Type B pancreatic cell (in vitro differentiated cells): ENCODE measurements around the gene DHRS7B. TPM values are rescaled to one million over a fixed set of nuclear protein-coding genes. Genes with fewer than 3 reads are reported as not detected.
A peak's percentile ranks its signal among the peaks of the same experiment; 100 is the strongest.

Experiments
- DNase-seq: peaks from one replicate; pipeline ENCODE4 v3.0.0; 2021; ENCODE audit warnings: mixed read lengths; ENCODE audit not compliant: unreplicated experiment; ENCODE audit errors: extremely low spot score
- H3K27ac Mint-ChIP-seq: 2 replicates; pipeline ENCODE4 v1.8.0; 2021; ENCODE audit warnings: mild to moderate bottlenecking, mixed read lengths
- H3K27me3 Mint-ChIP-seq: 2 replicates; pipeline ENCODE4 v1.8.0; 2021; ENCODE audit warnings: mixed read lengths
- H3K36me3 Mint-ChIP-seq: 2 replicates; pipeline ENCODE4 v1.8.0; 2021; ENCODE audit warnings: mixed read lengths
- H3K4me1 Mint-ChIP-seq: one replicate; pipeline ENCODE4 v1.8.0; 2021; ENCODE audit warnings: mixed read lengths; ENCODE audit not compliant: unreplicated experiment
- H3K4me3 Mint-ChIP-seq: 2 replicates; pipeline ENCODE4 v1.8.0; 2021; ENCODE audit warnings: mild to moderate bottlenecking, mixed read lengths
- H3K9me3 Mint-ChIP-seq: 2 replicates; pipeline ENCODE4 v1.8.0; 2021; ENCODE audit warnings: mixed read lengths
- CTCF ChIP-seq: fragments of 200-600 bp; sonication (generic); conservative IDR thresholded peaks from 2 replicates; pipeline ENCODE4 v1.5.0; 2021; ENCODE audit warnings: antibody characterized with exemption, mild to moderate bottlenecking
- total RNA-seq: library from RNA; stranded (reverse); gene quantifications from 2 replicates; pipeline ENCODE4 v1.2.1, GENCODE V29; 2021; ENCODE audit warnings: low replicate concordance

Gene DHRS7B
- total RNA-seq, 1 donor from 2014 or later = 17.5 TPM

- TF ChIP-seq CTCF = no peak
- Mint-ChIP-seq H3K4me1 (peaks cover 38% of the 10 kb centered on the region), H3K27ac (peak overlapping the region; percentile 88)
These were observed 86.3 kb downstream of the DHRS7B start for GRCh38 chr17:21212826-21213637.

GRCh38 chr17:21213638-21214014, 86.9 kb downstream of the DHRS7B start:
- H3K27me3 Mint-ChIP-seq = no peaks in the 10 kb centered on the region
- DNase-seq = no peak
- no peak for TF ChIP-seq CTCF
- no peaks in the 10 kb centered on the region for H3K9me3 Mint-ChIP-seq
- H3K27ac Mint-ChIP-seq = peak overlapping the region; percentile 88
- H3K4me3 Mint-ChIP-seq = peak overlapping the region; percentile 98
- peaks cover under 1% of the 10 kb centered on the region for H3K36me3 Mint-ChIP-seq
- peaks cover 38% of the 10 kb centered on the region for H3K4me1 Mint-ChIP-seq

More at GRCh38 chr17:21212826-21213637, 86.3 kb downstream of the DHRS7B start:
- DNase-seq = no peak
- Mint-ChIP-seq H3K27me3 (no peaks in the 10 kb centered on the region), H3K36me3 (peaks cover 3% of the 10 kb centered on the region), H3K9me3 (no peaks in the 10 kb centered on the region), H3K4me3 (peak overlapping the region; percentile 98)

- TF ChIP-seq CTCF = peak; percentile 43
- peak within 1 kb of the TSS; percentile 88 for H3K27ac Mint-ChIP-seq
- H3K4me1 Mint-ChIP-seq = peaks cover 38% of the 10 kb centered on the region
- no peaks in the 10 kb centered on the region for H3K36me3 Mint-ChIP-seq
- peak within 1 kb of the TSS; percentile 98 for H3K4me3 Mint-ChIP-seq
- H3K27me3 Mint-ChIP-seq = no peaks in the 10 kb centered on the region
- peak; percentile 96 for DNase-seq
- no peaks in the 10 kb centered on the region for H3K9me3 Mint-ChIP-seq
These were observed 87.4 kb downstream of the DHRS7B start, which contains the start of gene TMEM11 for GRCh38 chr17:21214015-21214776. TMEM11 (minus strand) TSS chr17:21214161; CDS start chr17:21214152, 9 bp downstream.

- Mint-ChIP-seq H3K4me3 (peak overlapping the region; percentile 86), H3K36me3 (no peaks in the 10 kb centered on the region), H3K27me3 (no peaks in the 10 kb centered on the region), H3K27ac (peak overlapping the region; percentile 88), H3K4me1 (peaks cover 37% of the 10 kb centered on the region), H3K9me3 (no peaks in the 10 kb centered on the region)
- no peak for TF ChIP-seq CTCF
- DNase-seq = no peak
These were observed 88.2 kb downstream of the DHRS7B start for GRCh38 chr17:21214777-21215541.

- Mint-ChIP-seq H3K4me1 (peaks cover 30% of the 10 kb centered on the region), H3K9me3 (no peaks in the 10 kb centered on the region), H3K27me3 (no peaks in the 10 kb centered on the region), H3K36me3 (no peaks in the 10 kb centered on the region), H3K4me3 (peak overlapping the region; percentile 86), H3K27ac (no peak overlapping the region)
- DNase-seq = no peak
- TF ChIP-seq CTCF = no peak
These were observed 89.2 kb downstream of the DHRS7B start for GRCh38 chr17:21215935-21216334.
